ENCODE results near the gene TANC1.

The TANC1 gene

DNA sequence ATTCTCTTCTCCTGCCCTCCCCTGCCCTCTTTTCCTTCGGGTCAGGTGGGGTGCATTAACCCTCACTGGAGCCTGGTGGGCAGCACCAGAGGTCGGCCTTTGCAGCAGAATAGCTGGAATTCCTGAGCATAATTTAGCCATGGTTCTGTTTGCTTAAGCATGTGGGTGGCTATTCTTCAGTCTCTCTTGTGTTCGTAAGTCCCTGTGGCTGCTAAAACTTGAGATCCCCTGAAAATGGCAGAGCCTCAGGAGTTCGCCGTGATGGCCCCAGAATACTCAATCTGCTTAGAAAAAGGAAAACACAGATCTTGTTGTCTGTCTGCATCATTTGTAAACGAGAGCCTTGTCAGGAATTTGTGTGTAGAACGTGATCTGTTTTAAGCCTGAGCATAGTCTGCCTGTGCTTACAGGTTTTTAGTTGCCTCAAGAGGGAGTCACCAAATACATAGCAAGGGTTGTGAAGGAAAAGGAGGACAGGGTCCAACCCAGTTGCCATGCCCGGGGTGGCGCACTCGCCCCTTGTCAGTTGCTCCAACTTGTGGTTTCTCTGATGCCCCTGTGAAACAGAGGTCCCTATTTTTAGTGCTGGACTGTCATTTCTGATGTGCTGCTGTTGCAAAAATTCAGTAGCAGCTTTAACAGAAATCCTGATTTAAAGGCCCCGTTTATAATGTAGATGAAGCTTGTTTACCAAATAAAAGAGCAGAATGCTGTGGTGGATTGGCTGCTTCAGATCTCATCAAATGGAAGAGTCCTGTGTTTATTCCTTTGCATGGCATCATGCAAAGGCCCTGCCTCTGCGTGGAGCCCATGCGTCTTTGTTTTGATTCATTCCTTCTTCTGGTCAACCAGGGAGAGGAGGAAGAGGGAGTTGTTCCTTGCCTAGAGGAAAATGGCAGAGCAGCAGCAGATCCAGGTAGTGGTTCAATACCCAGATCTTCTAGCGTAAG, 243.3 kb downstream of the TANC1 start:
- in situ Hi-C loops (cut with HindIII; ENCODE audit: low sequenced_read_pairs): no loop called here

DNA sequence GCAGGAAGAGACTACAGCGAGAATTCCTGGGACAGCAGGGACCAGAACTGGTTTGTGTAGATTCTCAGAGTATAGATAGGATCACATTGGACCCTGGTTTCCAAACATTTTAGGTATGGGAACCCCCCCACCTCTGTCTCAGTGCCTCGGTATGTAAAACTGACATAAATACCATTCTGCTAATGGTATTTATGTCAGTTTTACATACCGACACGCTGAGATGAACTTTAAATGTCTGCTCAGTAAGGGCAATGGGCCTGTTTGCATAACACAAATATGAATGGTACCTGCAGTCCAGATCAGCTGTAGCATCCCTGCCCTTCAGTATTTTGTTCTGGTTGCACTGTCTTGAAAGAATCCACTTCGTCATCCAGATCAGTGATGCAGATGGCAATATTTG, 244.9 kb downstream of the TANC1 start:
- in situ Hi-C loops (cut with HindIII; ENCODE audit: low sequenced_read_pairs): no loop called here

DNA sequence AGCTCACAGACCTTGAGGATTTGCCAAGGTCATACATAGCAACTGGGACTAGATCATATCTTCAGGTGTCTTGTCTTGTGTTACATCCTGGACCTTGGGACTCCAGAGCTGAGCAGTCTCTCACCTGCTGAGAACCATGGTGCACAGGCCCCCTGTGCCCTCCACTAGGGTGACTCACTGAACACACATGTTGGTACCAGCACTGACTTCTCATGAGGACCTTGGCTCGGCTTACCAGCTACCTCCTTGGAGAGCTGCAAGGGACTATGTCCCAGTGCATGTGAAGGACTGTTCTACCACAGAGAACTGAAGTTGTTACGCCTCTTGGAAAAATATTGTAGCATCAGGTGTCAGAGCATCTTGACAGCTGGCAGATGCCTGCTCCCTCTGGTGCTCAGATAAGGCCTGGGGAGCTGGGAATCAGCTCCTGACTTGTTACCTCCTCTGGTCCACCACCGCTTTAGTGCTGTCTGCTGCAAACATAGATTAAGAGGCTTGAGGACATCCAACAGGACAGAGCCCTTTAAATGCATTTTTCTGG, 246.0 kb downstream of the TANC1 start:
- in situ Hi-C loops (cut with HindIII; ENCODE audit: low sequenced_read_pairs): no loop called here

DNA sequence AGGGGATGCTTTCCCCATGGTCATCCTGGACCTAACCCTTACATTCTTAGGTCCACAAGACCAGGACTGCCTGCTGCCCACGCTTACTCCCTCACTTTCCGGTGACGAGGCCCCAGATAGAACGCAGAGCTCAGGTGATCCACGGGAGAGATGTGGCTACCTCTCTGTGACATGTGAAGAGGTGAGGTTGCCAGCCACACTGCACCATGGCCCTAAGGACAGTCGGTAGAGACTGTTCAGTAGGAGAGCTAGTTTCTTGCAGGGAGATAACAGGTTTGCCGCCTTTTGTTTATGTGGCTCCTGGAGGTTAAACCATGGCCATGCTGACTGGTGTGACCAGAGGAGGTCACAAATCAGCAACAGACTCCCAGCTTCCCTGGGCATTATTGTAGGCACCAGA, 246.7 kb downstream of the TANC1 start:
- in situ Hi-C loops (cut with HindIII; ENCODE audit: low sequenced_read_pairs): no loop called here

DNA sequence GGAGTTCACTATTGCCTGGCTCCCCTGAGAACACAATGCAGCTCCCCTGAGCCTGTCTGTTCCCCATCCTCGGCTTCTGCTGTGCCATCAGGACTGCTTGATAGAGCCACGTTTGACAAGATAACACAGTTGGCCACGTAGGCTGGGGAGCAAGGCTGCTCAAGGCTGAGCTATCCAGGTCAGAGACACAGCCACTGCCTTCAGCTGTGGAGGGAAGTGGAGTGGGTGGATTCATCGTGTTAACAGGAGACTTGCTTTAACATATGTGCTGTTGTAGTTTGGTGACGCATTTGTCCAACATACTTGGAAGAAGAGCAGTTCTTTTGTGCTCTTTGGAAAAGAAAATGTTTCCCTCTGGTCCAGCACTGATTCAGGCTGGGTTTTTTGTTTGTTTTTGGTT, 249.2 kb downstream of the TANC1 start:
- in situ Hi-C loops (cut with HindIII; ENCODE audit: low sequenced_read_pairs): no loop called here

DNA sequence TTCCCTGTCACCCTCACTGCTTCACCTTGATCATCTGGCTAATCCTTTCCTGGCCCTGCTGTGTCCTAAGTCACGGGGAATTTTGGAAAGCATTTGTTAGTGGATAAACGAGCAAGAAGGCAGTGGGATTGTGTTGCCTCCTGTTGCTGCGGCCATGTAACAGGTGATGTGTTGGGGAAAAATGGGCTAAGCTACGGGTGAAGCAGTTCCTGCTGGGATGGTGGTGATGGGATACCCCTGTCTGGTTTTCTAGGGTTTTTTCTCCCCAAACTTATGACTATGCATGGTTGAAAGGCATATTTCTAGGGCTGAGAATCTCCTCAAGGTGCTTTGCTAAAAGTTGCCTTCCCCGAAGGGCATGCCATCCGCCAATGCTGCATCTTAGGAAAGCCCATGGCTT, 249.9 kb downstream of the TANC1 start:
- in situ Hi-C loops (cut with HindIII; ENCODE audit: low sequenced_read_pairs): no loop called here

DNA sequence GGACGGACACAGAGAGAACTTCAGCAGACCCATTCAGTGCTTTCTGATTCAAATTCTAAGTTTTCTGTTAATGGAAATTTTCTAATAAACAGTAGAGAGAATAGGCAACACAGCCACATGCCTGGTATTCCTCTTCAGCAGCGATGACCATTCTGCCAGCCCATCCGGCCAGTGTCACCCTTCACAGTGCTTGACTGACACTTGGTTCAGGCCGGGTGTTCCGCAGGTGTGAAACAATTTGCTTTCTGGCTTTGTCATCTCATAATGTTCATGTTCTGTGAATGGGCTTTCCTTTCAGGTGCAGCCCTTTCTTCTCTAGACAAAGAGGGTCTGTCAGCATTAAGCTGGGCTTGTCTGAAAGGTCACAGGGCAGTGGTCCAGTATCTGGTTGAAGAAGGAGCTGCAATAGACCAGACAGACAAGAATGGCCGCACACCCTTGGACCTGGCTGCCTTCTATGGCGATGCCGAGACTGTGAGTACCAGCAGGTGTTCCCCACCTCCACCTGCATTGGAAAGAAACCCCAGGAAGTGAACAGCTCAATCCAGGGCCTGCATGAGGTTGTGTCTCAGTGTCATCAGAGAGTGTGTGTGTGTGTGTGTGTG, 251.1 kb downstream of the TANC1 start:
- in situ Hi-C loops (cut with HindIII; ENCODE audit: low sequenced_read_pairs): no loop called here

DNA sequence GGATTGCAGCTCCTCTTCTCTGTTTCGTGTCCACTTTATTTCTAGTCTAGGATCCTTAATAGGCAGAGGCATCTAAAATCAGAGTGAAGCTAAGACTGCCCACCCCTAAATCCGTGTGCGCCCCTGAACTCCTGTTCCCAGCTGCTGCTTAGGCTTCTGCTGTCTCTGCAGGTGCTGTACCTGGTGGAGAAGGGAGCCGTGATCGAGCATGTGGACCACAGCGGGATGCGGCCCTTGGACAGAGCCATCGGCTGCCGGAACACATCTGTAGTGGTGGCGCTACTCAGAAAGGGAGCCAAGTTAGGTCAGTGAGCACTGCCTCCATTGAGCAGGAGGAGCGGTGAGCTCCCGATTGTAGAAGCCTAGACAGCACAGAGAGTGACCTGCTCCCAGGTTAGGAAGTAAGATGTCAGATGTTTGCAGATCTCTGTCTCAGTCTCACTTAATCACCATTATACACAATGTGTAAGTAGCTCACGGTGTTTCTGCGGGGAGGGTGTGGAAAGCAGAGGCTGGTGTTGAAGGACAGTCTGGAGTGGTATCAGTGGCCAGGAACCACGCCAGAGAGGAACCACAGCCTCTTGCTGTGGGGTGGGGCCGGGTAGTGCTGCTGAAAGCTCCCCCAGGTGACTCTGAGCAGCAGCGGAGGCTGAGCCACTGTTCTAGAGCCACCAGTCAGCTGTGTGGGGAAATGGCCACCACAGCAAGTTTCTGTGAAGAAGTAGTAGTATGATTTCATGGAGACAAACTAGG, 255.8 kb downstream of the TANC1 start:
- in situ Hi-C loops (cut with HindIII; ENCODE audit: low sequenced_read_pairs): no loop called here

DNA sequence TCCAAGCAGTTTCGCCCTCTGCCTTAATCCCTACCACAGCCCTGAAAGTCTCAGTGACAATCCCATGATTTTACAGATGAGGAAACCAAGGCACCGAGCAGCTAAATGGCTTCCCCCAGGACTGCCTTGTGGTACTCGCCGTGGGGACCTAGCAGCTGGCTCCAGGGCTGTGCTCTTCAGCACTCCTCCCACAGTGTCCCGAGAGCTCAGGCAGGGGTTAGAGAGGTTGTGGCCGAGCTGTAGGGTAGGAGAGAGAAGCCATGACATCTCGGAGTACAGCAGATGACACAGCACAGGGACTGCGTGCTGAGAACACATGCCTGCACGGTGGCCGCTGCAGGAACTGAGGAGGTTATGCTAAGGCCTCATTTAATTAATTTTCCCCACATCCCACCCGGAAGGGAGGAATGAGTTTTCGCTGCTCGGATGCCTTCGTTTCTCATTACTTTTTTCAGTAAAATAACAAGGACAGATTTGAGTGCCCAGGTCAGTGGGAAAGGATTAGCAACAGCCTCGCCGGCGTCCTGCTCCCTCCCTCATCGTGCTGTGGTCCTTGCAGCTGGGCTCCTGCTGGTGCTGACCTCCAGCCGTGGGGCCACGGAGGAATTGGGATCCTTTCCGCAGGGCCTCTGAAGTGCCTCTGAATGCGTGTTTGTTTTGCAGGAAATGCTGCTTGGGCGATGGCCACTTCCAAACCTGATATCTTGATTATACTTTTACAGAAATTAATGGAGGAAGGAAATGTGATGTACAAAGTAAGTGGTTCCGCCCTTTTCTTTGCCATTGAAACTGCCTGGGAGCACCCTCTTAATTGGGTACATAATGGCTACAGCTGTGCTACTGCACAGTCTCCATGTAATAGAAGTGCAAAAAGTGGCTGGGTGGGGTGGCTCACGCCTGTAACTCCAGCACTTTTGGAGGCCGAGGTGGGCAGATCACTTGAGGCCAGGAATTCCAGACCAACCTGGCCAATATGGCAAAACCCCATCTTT, 256.9 kb downstream of the TANC1 start:
- in situ Hi-C loops (cut with HindIII; ENCODE audit: low sequenced_read_pairs): no loop called here

DNA sequence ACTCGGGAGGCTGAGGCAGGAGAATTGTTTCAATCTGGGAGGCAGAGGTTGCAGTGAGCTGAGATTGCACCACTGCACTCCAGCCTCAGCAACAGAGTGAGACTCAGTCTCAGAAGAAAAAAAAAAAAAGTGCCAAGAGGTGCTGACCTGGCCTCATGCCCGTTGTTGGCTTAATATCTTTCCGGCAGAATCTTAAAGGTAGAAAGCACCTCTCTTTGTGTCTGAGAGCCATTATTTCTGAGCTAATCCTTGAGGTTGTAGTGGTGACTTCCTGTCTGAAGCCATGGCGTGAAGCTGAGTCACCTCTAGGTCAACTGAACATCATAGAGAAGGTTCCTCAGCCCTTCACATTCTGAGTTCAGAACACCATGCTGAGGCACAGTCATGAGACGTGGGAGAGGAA, 257.6 kb downstream of the TANC1 start:
- in situ Hi-C loops (cut with HindIII; ENCODE audit: low sequenced_read_pairs): no loop called here

DNA sequence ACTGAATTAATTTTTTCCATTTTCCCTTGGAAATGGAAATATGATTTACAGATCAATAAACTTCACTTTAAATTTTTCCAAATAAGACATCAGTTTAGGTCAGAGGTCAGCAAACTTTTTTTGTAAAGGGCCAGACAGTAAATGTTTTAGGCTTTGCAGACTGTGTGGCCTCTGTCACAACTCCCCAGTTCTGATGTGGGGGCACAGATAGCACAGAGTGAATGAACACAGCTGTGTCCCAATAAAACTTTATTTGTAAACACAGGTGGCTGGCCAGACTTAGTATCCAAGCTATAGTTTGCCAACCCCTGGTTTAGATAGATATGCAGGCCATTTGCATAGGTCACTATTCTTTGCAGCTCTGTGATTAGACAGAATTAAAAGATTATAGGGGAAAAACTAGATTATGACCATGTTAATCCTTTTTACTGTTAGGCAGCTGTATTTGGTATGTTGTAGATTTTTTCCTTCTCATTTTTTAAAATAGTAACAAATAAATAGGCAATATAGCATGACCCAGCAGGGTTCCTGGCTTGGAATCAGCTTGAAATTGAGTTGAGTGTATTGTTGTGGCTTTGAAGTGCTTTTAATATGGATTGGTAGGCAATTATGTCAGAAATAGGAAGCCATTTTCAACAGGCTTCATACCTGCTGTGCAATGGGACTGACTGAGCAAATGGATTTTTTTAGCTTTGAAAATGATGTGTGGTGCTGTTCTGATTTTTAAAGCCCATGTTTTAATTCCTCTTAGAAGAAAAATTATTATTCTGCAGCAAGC, 258.4 kb downstream of the TANC1 start:
- in situ Hi-C loops (cut with HindIII; ENCODE audit: low sequenced_read_pairs): no loop called here

DNA sequence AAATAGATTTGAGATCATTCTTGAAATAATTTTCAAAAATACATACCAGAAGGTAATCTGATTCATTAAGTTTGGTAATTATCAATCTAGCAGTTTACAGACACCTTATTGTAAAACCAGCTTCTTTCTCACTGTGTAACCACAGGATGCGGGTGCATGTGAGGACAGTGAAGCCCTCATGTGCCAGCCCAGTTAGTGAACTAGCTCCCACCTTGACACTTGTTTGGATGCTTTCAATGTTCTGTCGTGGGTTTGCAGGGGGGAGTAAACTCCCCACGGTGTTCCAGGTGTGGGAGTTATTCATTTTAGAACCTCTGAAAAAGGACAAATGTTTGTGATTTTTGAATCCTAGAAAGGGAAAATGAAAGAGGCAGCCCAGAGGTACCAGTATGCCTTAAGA, 259.0 kb downstream of the TANC1 start:
- in situ Hi-C loops (cut with HindIII; ENCODE audit: low sequenced_read_pairs): no loop called here

DNA sequence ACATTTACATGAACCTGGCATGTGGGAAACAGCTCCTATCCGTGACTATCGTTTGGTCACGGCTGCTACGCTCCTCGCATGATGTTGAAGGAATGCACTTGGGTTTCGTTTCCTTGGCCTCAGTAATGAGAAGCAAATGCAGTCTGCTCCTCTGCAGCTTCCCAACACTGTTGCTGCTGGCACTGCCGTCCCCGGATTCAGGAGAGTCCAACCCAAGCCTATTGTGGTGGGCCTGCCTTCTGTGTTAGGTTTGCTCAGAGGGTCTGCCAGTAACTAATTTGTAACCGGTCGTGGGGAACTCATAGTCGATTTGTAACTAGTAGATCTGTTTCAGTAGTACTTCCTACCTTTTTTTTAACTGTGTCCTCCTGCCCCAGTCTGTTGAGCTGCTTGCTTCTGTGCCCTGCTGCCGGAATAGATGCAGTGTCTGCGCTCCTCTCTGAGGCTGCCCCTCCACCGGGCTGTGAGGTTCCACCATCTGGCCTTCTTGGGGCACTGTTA, 259.7 kb downstream of the TANC1 start:
- in situ Hi-C loops (cut with HindIII; ENCODE audit: low sequenced_read_pairs): no loop called here

DNA sequence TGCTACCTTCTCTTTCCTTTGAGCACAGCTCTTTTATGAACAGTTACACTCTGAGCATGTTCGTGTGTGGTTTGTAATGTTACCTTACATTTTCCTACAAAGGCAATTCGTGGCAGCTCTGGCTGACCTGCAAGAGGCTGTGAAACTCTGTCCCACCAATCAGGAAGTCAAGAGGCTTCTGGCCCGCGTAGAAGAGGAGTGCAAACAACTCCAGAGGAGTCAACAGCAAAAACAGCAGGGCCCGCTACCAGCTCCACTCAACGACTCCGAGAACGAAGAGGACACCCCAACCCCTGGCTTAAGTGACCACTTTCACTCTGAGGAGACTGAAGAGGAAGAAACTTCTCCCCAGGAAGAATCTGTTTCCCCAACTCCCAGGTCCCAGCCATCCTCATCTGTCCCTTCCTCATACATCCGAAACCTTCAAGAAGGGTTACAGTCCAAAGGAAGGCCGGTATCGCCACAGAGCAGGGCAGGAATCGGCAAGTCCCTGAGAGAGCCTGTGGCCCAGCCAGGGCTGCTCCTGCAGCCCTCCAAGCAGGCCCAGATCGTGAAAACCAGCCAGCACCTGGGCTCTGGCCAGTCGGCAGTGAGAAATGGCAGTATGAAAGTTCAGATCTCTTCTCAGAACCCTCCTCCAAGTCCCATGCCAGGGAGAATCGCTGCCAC, 261.2 kb downstream of the TANC1 start:
- in situ Hi-C loops (cut with HindIII; ENCODE audit: low sequenced_read_pairs): no loop called here

DNA sequence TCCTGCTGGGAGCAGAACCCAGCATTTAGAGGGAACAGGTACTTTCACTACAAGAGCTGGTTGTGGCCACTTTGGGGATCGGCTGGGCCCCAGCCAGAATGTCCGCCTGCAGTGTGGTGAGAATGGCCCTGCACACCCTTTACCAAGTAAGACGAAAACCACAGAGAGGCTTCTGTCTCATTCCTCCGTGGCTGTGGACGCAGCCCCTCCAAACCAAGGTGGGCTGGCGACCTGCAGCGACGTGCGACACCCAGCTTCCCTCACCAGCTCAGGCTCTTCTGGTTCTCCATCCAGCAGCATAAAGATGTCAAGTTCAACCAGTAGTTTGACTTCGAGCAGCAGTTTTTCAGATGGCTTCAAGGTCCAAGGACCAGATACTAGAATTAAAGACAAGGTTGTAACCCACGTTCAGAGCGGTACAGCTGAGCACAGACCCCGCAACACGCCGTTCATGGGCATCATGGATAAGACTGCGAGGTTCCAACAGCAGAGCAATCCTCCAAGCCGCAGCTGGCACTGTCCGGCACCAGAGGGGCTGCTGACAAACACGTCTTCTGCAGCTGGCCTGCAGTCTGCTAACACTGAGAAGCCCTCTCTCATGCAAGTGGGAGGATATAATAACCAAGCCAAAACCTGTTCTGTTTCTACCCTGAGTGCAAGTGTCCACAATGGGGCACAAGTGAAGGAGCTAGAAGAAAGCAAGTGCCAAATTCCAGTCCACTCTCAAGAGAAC, 261.9 kb downstream of the TANC1 start:
- in situ Hi-C loops (cut with HindIII; ENCODE audit: low sequenced_read_pairs): no loop called here

DNA sequence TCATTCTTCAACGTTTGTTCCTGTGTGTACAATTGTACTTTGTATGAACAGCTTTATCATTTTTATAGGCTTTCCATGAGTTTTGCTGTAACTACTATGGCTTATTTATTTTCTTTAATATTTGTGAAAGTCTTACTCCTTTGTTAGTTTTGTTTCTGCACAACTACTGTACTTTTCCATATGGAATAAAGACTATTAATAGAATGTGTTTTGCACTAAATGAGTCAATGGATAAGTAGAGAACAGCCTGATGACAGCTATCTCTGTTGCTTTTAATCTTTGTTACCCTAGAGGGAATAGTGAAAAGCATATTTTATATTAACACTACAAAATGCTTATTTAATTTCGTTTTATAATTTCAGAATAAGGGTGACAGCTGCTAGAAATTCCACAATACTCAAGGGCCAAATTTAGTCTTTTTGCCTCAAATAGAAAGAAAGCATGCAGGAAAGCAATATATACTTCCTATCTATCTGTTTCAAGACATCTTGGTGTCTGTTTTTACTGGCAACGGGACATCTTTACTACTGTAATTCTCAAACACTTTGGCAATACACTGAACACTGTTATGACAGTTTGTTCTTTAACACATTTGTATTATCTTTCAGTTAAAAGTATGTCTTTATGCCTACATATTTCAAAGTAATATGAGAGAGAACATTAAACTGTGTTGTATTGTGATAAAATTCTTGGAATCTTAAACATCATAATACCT, 264.2 kb downstream of the TANC1 start:
- in situ Hi-C loops (cut with HindIII; ENCODE audit: low sequenced_read_pairs): no loop called here

DNA sequence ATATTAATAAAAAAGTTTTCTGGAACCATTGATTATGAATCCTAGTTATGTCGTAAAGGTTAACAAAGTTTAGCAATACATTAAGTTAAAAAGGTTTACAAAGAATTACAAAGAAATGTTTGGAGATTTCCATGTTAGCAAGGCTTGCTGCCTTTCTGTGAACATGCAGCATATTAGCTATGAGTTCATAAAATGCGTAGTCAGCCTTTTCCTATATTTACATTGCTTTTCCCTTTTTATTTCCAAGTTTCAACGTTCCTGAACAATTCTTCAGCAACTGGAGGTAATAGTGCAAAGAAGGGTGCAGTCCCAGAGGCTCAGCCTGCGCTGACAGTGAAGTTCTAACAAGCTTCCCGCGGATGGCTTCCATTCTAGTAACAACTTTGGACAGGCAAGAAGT, 266.4 kb downstream of the TANC1 start:
- in situ Hi-C loops (cut with HindIII; ENCODE audit: low sequenced_read_pairs): no loop called here
